A549 (cell line): Measurements from ENCODE around the gene SIGLECL1. TPM values are rescaled to one million over a fixed set of nuclear protein-coding genes. Genes with fewer than 3 reads are reported as not detected.

Experiments
- ATAC-seq, 2 experiments: fragments of 200-7000 bp in 1 of 2; fragments of >200 bp in 1 of 2; cut with Nextera tagmentation in 1 of 2; cut with Tn5 transposase in 1 of 2; 3 replicates each; pipeline versions ENCODE4 v1.8.0 to v1.9.1; 2018 to 2020; ENCODE audit warnings: mild to moderate bottlenecking in 1 of 2, moderate library complexity in 1 of 2
- CTCF ChIA-PET: fragments of 300-600 bp; sonication (Branson Sonifier 250); formaldehyde crosslinking; extraction: SDS; loops from one replicate; lab custom pipeline; 2021; ENCODE audit warnings: antibody characterized with exemption, inconsistent platforms; lab: Yijun Ruan, JAX
- POLR2A ChIA-PET: fragments of 350-600 bp; formaldehyde crosslinking; extraction: SDS; loops from one replicate; lab custom pipeline; 2021; ENCODE audit warnings: antibody characterized with exemption, inconsistent platforms; lab: Yijun Ruan, JAX
- DNase-seq, 2 experiments: peaks; one replicate each; pipeline versions ENCODE4 v3.0.0 to v3.0.0-alpha.2; 2011 to 2016; ENCODE audit warnings: low read depth in 1 of 2, low spot score in 1 of 2
- FAIRE-seq: peaks from 2 replicates; lab custom pipeline; 2011; peaks lifted over from hg19 to GRCh38; lab: Jason Lieb, UNC
- H3K27ac ChIP-seq, 2 experiments: fragments of >200 bp; sonication (Bioruptor Twin); formaldehyde crosslinking; 3 replicates each; pipeline ENCODE4 v1.5.1; 2016 to 2017
- H3K4me1 ChIP-seq: fragments of >200 bp; sonication (Bioruptor Twin); formaldehyde crosslinking; 3 replicates; pipeline ENCODE4 v1.6.1; 2016
- H3K4me2 ChIP-seq: fragments of >200 bp; sonication (Bioruptor Twin); formaldehyde crosslinking; 3 replicates; pipeline ENCODE4 v1.6.1; 2016
- H3K4me3 ChIP-seq: fragments of >200 bp; sonication (Bioruptor Twin); formaldehyde crosslinking; 3 replicates; pipeline ENCODE4 v1.5.1; 2016
- H3K9me3 ChIP-seq: fragments of >200 bp; sonication (Bioruptor Twin); formaldehyde crosslinking; 3 replicates; pipeline ENCODE4 v1.6.1; 2016
- BHLHE40 ChIP-seq: IDR thresholded peaks from 2 replicates; pipeline ENCODE4 v1.6.1; 2012; ENCODE audit warnings: low read depth, low read length, inconsistent platforms
- CBX2 ChIP-seq: fragments of 200-600 bp; sonication (generic); IDR thresholded peaks from 2 replicates; pipeline ENCODE4 v1.6.1; 2016; ENCODE audit warnings: low read depth, mild to moderate bottlenecking, borderline replicate concordance
- CEBPB ChIP-seq, 2 experiments: fragments of >200 bp in 1 of 2; sonication (Bioruptor Twin) in 1 of 2; formaldehyde crosslinking in 1 of 2; IDR thresholded peaks; 2 replicates each; pipeline ENCODE4 v1.6.1; 2012 to 2016
- CHD2 ChIP-seq: fragments of 150-350 bp; IDR thresholded peaks from 2 replicates; pipeline ENCODE4 v1.6.1; 2014; ENCODE audit warnings: low read length; ENCODE audit not compliant: partially characterized antibody
- ESRRA ChIP-seq: fragments of 150-350 bp; IDR thresholded peaks from 2 replicates; pipeline ENCODE4 v1.6.1; 2014; ENCODE audit warnings: mild to moderate bottlenecking, low read length, borderline replicate concordance
- HEYL ChIP-seq: fragments of 250-450 bp; sonication (Bioruptor Pico); IDR thresholded peaks from 2 replicates; pipeline ENCODE4 v1.8.0; 2021; ENCODE audit warnings: mild to moderate bottlenecking, moderate library complexity
- HOXB5 ChIP-seq: fragments of 250-450 bp; sonication (Bioruptor Pico); IDR thresholded peaks from 2 replicates; pipeline ENCODE4 v1.5.0; 2020; ENCODE audit warnings: mild to moderate bottlenecking, moderate library complexity
- KDM1A ChIP-seq: fragments of 200-600 bp; sonication (generic); IDR thresholded peaks from 2 replicates; pipeline ENCODE4 v1.6.1; 2016; ENCODE audit warnings: low read depth, mild to moderate bottlenecking
- KDM5A ChIP-seq: fragments of 200-600 bp; sonication (generic); IDR thresholded peaks from 2 replicates; pipeline ENCODE4 v1.6.1; 2016; ENCODE audit warnings: antibody characterized with exemption, mild to moderate bottlenecking
- MYC ChIP-seq: IDR thresholded peaks from 2 replicates; pipeline ENCODE4 v1.6.1; 2012; ENCODE audit warnings: mild to moderate bottlenecking, inconsistent platforms, low read length, improper control_type of control experiment, borderline replicate concordance
- RAD21 ChIP-seq, 2 experiments: fragments of >200 bp in 1 of 2; sonication (Bioruptor Twin) in 1 of 2; formaldehyde crosslinking in 1 of 2; IDR thresholded peaks in 1 of 2; conservative IDR thresholded peaks in 1 of 2; 2 replicates in 1 of 2; 3 replicates in 1 of 2; pipeline ENCODE4 v1.6.1; 2012 to 2018; ENCODE audit warnings: inconsistent platforms in 1 of 2
- REST ChIP-seq: fragments of 200-600 bp; sonication (generic); IDR thresholded peaks from 2 replicates; pipeline ENCODE4 v1.6.1; 2016; ENCODE audit warnings: antibody characterized with exemption, mild to moderate bottlenecking, moderate library complexity
- RNF2 ChIP-seq: fragments of 200-600 bp; sonication (generic); IDR thresholded peaks from 2 replicates; pipeline ENCODE4 v1.6.1; 2016; ENCODE audit warnings: low read depth, mild to moderate bottlenecking, antibody characterized with exemption, moderate library complexity, borderline replicate concordance
- SMC3 ChIP-seq: fragments of >200 bp; sonication (Bioruptor Twin); formaldehyde crosslinking; IDR thresholded peaks from 3 replicates; pipeline ENCODE4 v1.6.1; 2018; ENCODE audit warnings: inconsistent platforms
- SREBF2 ChIP-seq: fragments of 450-650 bp; IDR thresholded peaks from 2 replicates; pipeline ENCODE4 v1.6.1; 2014; ENCODE audit warnings: mild to moderate bottlenecking, moderate library complexity
- USF2 ChIP-seq: fragments of 450-650 bp; IDR thresholded peaks from 2 replicates; pipeline ENCODE4 v1.6.1; 2014; ENCODE audit warnings: antibody characterized with exemption
- WGBS: methylation state at CpG from one replicate; pipeline ENCODE4 v1.1.6; 2017; ENCODE audit errors: missing lambda C conversion rate; 5-methylcytosine and 5-hydroxymethylcytosine counted together
- polyA plus RNA-seq, 4 experiments: library from polyadenylated mRNA; depleted of rRNA in 3 of 4; stranded (reverse); fragments of >200 nt; fragmentation: RNase III in 1 of 4; extraction: RNeasy Plus Mini Kit Qiagen cat#74134 plus additional on column Dnase treatment in 1 of 4; gene quantifications; 2 replicates in 3 of 4; 3 replicates in 1 of 4; pipeline ENCODE4 v1.2.3, GENCODE V29; 2011 to 2017
- TF ChIP-seq, protein P1 (sequence below): fragments of >200 bp; sonication (Bioruptor Twin); formaldehyde crosslinking; IDR thresholded peaks from 3 replicates; pipeline ENCODE4 v1.6.1; 2016

SIGLECL1 gene
- polyA plus RNA-seq, 2 of the 4 experiments (the other 2 are of a cell fraction) = not detected

- WGBS = 0% methylated on average over 2 of the region's 2 CpGs
Measured at GRCh38 chr19:51256155-51256625, 5.3 kb downstream of the SIGLECL1 start.

GRCh38 chr19:51257471-51257870 lies 6.6 kb downstream of the SIGLECL1 start:
- no peak overlapping the region for H3K4me3 ChIP-seq
- FAIRE-seq (no peak), ATAC-seq (no peak), DNase-seq (no peak)
- no peak overlapping the region for H3K27ac ChIP-seq
- ChIA-PET POLR2A (no interaction called here), CTCF (interaction anchor here (0.9 to 2.1 kb wide), 8 partner anchors 9 to 236 kb away, joined by 3 to 6 read pairs (median 4); no protein-coding TSS in a partner anchor)
- H3K4me2 ChIP-seq = no peak overlapping the region
- peaks cover 11% of the 10 kb centered on the region; the same call in 1 of the 3 replicates for H3K9me3 ChIP-seq
- TF ChIP-seq MYC = no peak
- TF ChIP-seq, protein P1, sequence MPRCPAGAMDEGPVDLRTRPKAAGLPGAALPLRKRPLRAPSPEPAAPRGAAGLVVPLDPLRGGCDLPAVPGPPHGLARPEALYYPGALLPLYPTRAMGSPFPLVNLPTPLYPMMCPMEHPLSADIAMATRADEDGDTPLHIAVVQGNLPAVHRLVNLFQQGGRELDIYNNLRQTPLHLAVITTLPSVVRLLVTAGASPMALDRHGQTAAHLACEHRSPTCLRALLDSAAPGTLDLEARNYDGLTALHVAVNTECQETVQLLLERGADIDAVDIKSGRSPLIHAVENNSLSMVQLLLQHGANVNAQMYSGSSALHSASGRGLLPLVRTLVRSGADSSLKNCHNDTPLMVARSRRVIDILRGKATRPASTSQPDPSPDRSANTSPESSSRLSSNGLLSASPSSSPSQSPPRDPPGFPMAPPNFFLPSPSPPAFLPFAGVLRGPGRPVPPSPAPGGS = no peak
- TF ChIP-seq CEBPB (IDR thresholded peaks at IDR 0.05) = no peak
- no peak for TF ChIP-seq ESRRA
- H3K4me1 ChIP-seq = no peaks in the 10 kb centered on the region
- 3% methylated on average over 2 of the region's 2 CpGs for WGBS

More at GRCh38 chr19:51256155-51256625, 5.3 kb downstream of the SIGLECL1 start:
- H3K4me1 ChIP-seq = no peaks in the 10 kb centered on the region
- TF ChIP-seq MYC = no peak
- TF ChIP-seq KDM1A = no peak
- TF ChIP-seq CHD2 = no peak
- TF ChIP-seq BHLHE40 = no peak
- no peak for TF ChIP-seq HEYL (CRISPR knock-in tag)
- ATAC-seq = no peak
- no peak overlapping the region for H3K4me3 ChIP-seq
- CTCF ChIA-PET = interaction anchor here (2.1 kb wide), 1 partner anchor 98 kb away, joined by 6 read pairs; no protein-coding TSS in a partner anchor
- POLR2A ChIA-PET = no interaction called here
- peak; percentile 13 for FAIRE-seq
- peaks cover 3% of the 10 kb centered on the region; the same call in 1 of the 3 replicates for H3K9me3 ChIP-seq
- no peak for DNase-seq
- no peak overlapping the region for H3K27ac ChIP-seq
- no peak overlapping the region for H3K4me2 ChIP-seq

DNA sequence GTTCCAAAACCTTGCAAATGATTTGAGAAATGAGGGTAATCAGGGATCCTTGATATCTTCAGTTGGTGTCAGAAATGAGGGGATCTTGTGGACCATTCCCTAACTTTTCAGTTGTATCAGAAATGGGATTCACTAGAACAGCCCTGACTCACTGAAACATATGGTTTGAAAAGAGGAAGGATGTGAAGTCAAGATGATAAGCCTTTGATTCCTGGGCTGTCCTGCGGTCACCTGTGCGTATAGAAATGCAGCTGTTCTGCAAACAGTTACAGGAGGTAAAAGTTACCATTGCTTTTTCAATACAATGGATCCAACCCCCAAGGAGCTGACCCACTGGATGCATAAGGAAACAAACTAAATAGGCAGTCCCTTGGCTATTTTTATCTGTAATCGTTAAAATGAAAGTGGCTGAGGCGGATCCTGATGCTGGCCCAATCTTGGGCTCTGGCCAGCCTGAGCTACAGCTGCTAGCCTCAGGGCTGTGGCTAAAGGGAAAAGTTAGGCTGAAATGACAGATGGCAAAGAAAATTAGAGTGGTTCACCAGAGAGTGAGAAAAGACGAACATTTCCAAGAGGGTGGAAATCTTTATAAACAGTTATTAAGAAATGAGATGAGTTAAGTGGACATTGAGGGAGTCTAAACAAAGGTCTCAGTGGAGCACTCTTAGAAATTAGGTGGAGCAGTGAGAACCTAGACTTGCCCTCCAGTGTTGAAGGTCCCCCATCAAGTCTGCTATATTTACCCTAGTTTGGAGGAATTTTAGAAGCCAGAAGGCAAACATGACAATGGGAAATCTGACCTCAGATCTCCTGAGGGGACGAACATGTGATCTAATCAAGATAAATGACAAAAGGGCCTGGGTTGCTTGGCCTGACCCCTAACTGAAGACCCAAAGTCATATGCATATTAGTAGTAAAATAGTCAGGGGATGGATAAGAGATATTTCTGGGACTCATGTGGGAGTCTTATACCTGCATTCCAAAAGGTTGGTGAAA lies 7.6 kb downstream of the SIGLECL1 start:
- no peak overlapping the region for H3K27ac ChIP-seq
- H3K4me2 ChIP-seq = no peak overlapping the region
- H3K9me3 ChIP-seq = peaks cover 11% of the 10 kb centered on the region; the same call in 1 of the 3 replicates
- 51% methylated on average over 6 of the region's 6 CpGs for WGBS
- no peak overlapping the region for H3K4me3 ChIP-seq
- no peak for ATAC-seq
- H3K4me1 ChIP-seq = no peaks in the 10 kb centered on the region
- POLR2A ChIA-PET = no interaction called here
- TF ChIP-seq SMC3 = no peak
- TF ChIP-seq USF2 = no peak
- no peak for TF ChIP-seq CBX2
- CTCF ChIA-PET = interaction anchor here (0.6 to 2.1 kb wide), 23 partner anchors 9 to 519 kb away, joined by 3 to 12 read pairs (median 4); no protein-coding TSS in a partner anchor
- DNase-seq = no peak
- no peak for FAIRE-seq

DNA sequence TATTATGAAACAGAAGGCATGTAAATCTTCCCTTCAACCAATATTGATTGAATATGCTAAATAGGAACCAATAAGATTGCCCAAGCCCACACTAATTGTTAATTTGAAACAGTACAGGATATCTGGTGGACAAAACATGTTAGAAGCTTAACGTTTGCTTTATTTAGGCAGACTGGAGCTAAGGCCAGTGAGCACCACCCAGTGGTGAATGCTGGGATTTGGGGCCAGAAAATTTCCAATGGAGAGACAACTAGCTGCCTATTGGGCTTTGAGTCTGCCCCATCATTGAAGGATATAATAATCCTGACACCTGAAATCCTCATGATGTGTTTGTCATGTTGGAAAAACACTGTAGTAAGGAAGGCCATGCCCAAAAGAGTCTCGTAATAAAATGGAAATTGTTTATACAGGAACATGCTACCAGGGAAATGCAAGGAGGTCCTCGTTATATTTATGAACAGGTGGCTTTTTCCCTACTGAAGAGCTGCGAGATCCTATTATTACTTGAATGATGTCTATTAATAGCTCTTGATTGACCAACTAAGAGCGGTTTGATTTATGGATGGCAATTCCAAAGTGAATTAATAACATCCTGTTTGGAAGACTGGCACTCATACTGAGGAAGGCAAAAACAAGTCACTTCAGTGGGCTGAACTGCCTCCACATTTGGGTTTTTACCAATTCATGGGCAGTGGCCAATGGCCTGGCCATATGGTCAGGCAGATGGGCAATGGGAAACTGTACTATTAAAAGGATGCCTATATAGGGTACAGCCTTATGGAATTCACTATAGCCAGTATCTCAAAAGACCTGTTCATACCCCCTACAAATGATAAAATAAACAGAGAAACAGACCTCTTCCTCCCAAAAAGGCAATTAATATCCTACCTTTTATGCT lies 8.7 kb downstream of the SIGLECL1 start:
- no peak for FAIRE-seq
- TF ChIP-seq SREBF2 (no peak), RNF2 (no peak), HOXB5 (CRISPR knock-in tag) (no peak), SMC3 (peak; percentile 34; the same call in 2 of the 3 replicates), REST (no peak), USF2 (no peak), RAD21 (conservative IDR thresholded peaks at IDR 0.05 in 1 of 2, IDR thresholded peaks at IDR 0.05 in 1 of 2) (peak; percentile 52 to 76), KDM5A (no peak), CEBPB (IDR thresholded peaks at IDR 0.05) (no peak)

More for the DNA sequence above, 8.7 kb downstream of the SIGLECL1 start:
- Histone ChIP-seq H3K4me2 (no peak overlapping the region), H3K4me1 (no peaks in the 10 kb centered on the region), H3K4me3 (no peak overlapping the region), H3K27ac (no peak overlapping the region), H3K9me3 (peaks cover 11% of the 10 kb centered on the region; the same call in 1 of the 3 replicates)
- ChIA-PET POLR2A (no interaction called here), CTCF (interaction anchor here (0.6 to 2.1 kb wide), 25 partner anchors 9 to 518 kb away, joined by 3 to 12 read pairs (median 4); no protein-coding TSS in a partner anchor)
- ATAC-seq (peak; percentile 87; a peak in 5 of 6 replicates), DNase-seq (peak; percentile 43 to 50)
- 8% methylated on average over 5 of the region's 5 CpGs for WGBS
